ENCODE measurements around the gene ZFP64.

Gene ZFP64

GRCh38 chr20:52152921-52153320 is 38.7 kb downstream of the ZFP64 start:
- TF ChIP-seq CTCF (IDR thresholded peaks at IDR 0.05; ENCODE audit: low read depth, low read length) (no peak), POLR2A (IDR thresholded peaks at IDR 0.05; ENCODE audit: extremely low read depth, insufficient read length) (no peak), MAX (IDR thresholded peaks at IDR 0.05; ENCODE audit: low read depth, low read length) (no peak)
- no peak for DNase-seq (ENCODE audit: low read depth)
- H3K4me3 ChIP-seq (ENCODE audit: low read depth, low read length) = no peak overlapping the region

DNA sequence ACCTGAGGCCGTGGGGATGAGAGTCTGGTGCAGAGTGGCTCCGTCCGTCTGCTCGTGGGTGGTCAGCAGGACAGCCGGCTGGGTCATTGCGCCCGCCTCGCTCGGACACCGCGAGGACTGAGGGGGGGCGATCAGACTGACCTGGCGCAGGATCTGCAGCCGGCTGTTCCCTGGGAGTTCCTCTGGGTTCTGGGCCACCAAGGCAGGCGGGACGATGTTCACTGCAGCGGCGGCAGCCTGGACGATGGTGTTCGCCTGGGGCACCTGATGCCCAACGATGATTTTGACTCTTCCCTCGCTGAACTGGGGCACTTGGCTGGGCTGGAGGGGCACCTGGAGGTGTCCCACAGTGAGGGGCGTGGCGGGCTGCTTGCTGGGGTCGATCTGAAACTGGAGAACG is 39.2 kb downstream of the ZFP64 start:
- no peak for DNase-seq (ENCODE audit: low read depth)
- TF ChIP-seq MYC (IDR thresholded peaks at IDR 0.05; ENCODE audit: low read depth, low read length) = no peak
- no peak for TF ChIP-seq POLR2A (IDR thresholded peaks at IDR 0.05; ENCODE audit: extremely low read depth, insufficient read length)
- TF ChIP-seq MAX (IDR thresholded peaks at IDR 0.05; ENCODE audit: low read depth, low read length) = no peak
- no peak for TF ChIP-seq CTCF (IDR thresholded peaks at IDR 0.05; ENCODE audit: low read depth, low read length)
- H3K4me3 ChIP-seq (ENCODE audit: low read depth, low read length) = no peak overlapping the region

DNA sequence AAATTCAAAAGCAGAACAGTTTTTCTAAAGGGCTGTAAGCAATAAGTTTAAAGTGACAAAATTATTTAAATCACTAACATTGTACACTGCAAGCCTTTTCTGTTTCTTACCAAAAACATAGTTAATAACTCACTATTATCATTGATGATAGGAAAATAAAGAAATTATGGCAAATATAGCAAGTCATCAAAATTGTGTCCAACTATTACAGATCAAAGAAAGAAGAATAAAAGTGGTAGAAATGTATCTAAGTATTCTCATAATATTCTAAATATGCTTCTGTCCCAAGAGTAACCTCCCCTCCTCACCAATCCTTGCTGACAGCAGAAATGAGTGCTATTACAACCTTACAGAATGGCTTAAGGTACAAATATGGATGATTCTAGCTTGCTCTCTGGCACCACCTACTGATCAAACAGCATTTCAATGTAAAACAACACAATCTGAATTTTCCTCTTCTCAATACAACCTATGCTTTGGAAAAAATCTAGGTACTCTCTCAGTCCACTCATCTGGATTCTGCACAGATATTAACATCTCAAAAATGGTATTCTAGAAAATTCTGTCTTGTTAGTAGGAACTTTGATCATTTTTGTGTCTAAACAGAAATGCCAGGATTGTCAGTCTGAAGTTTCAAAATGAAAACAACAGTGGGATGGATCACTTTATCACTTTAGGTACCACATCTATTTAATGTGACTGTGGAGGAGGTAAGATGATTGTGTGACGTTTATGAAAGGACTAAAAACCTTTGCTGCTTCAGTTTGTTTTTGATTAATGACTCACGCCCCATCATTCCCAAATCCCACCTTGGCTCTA is 40.9 kb downstream of the ZFP64 start:
- peak; percentile 67 for DNase-seq (ENCODE audit: low read depth)
- TF ChIP-seq POLR2A (IDR thresholded peaks at IDR 0.05; ENCODE audit: extremely low read depth, insufficient read length) = no peak
- peak; percentile 82 for TF ChIP-seq CTCF (IDR thresholded peaks at IDR 0.05; ENCODE audit: low read depth, low read length)
- TF ChIP-seq MYC (IDR thresholded peaks at IDR 0.05; ENCODE audit: low read depth, low read length) = no peak
- TF ChIP-seq MAX (IDR thresholded peaks at IDR 0.05; ENCODE audit: low read depth, low read length) = no peak
- no peak overlapping the region for H3K4me3 ChIP-seq (ENCODE audit: low read depth, low read length)

- no peak for TF ChIP-seq CTCF (IDR thresholded peaks at IDR 0.05; ENCODE audit: low read depth, low read length)
- no peak for TF ChIP-seq POLR2A (IDR thresholded peaks at IDR 0.05; ENCODE audit: extremely low read depth, insufficient read length)
- no peak for TF ChIP-seq MYC (IDR thresholded peaks at IDR 0.05; ENCODE audit: low read depth, low read length)
- TF ChIP-seq MAX (IDR thresholded peaks at IDR 0.05; ENCODE audit: low read depth, low read length) = no peak
- DNase-seq (ENCODE audit: low read depth) = no peak
- H3K4me3 ChIP-seq (ENCODE audit: low read depth, low read length) = no peak overlapping the region
Measured at GRCh38 chr20:52145587-52145986, 46.0 kb downstream of the ZFP64 start.

DNA sequence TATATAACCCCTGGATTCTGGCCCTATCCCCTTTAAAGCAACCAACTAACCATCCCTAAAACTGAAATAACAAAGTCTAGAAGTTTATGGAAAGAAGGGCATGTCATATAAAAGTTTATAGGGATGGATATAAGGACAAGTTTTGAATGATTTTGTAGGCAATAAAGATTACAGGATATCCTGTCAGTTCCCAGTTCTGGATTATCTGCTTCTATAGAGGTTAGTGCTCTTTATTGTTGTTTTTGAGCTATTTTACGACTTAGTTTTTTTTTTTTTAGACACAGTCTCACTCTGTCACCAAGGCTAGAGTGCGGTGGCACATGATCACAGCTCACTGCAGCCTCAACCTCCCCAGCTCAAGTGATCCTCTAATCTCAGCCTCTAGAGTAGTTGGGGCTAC is 48.3 kb downstream of the ZFP64 start:
- H3K4me3 ChIP-seq (ENCODE audit: low read depth, low read length) = no peak overlapping the region
- TF ChIP-seq CTCF (IDR thresholded peaks at IDR 0.05; ENCODE audit: low read depth, low read length) = no peak
- no peak for TF ChIP-seq MAX (IDR thresholded peaks at IDR 0.05; ENCODE audit: low read depth, low read length)
- no peak for TF ChIP-seq MYC (IDR thresholded peaks at IDR 0.05; ENCODE audit: low read depth, low read length)
- no peak for TF ChIP-seq POLR2A (IDR thresholded peaks at IDR 0.05; ENCODE audit: extremely low read depth, insufficient read length)
- DNase-seq (ENCODE audit: low read depth) = no peak
